Measurements from ENCODE around the gene PPP2CA.
"Not testable (repeated sequence)": the region's sequence is repeated elsewhere in the genome, so short reads cannot be mapped to it uniquely, and the experiment has no call there.

Gene PPP2CA

GRCh38 chr5:134223406-134224248 lies 2.2 kb downstream of the PPP2CA start:
- no peak for DNase-seq (ENCODE audit: low spot score)

GRCh38 chr5:134221690-134222089 lies 4.2 kb downstream of the PPP2CA start:
- DNase-seq (ENCODE audit: low spot score) = not testable (repeated sequence)

More at GRCh38 chr5:134223406-134224248, 2.2 kb downstream of the PPP2CA start:
- TF ChIP-seq CTCF (IDR thresholded peaks at IDR 0.05; ENCODE audit: extremely low read depth, missing control alignments) = no peak

GRCh38 chr5:134215757-134216156 lies 10.1 kb downstream of the PPP2CA start:
- no peak for DNase-seq (ENCODE audit: low spot score)
- TF ChIP-seq CTCF (IDR thresholded peaks at IDR 0.05; ENCODE audit: extremely low read depth, missing control alignments) = no peak

GRCh38 chr5:134211263-134212031 lies 14.4 kb downstream of the PPP2CA start:
- DNase-seq (ENCODE audit: low spot score) = not testable (repeated sequence)

- TF ChIP-seq CTCF (IDR thresholded peaks at IDR 0.05; ENCODE audit: extremely low read depth, missing control alignments) = no peak
- no peak for DNase-seq (ENCODE audit: low spot score)
These were observed 16.2 kb downstream of the PPP2CA start for GRCh38 chr5:134209477-134210245.

GRCh38 chr5:134207696-134208095 lies 18.2 kb downstream of the PPP2CA start:
- DNase-seq (ENCODE audit: low spot score) = no peak
- TF ChIP-seq CTCF (IDR thresholded peaks at IDR 0.05; ENCODE audit: extremely low read depth, missing control alignments) = no peak

GRCh38 chr5:134206627-134207160 lies 19.2 kb downstream of the PPP2CA start:
- TF ChIP-seq CTCF (IDR thresholded peaks at IDR 0.05; ENCODE audit: extremely low read depth, missing control alignments) = no peak
- no peak for DNase-seq (ENCODE audit: low spot score)

- TF ChIP-seq CTCF (IDR thresholded peaks at IDR 0.05; ENCODE audit: extremely low read depth, missing control alignments) = no peak
- no peak for DNase-seq (ENCODE audit: low spot score)
These were observed 21.3 kb downstream of the PPP2CA start for GRCh38 chr5:134204575-134204974.
